Mucosa of rectum (tissue), 2 donors: ENCODE measurements around the gene BHLHE23.
A peak's percentile ranks its signal among the peaks of the same experiment; 100 is the strongest.

Experiments used
- H3K27ac ChIP-seq, 2 donors: one replicate each; pipeline ENCODE4 v1.7.0; 2013; ENCODE audit warnings: inconsistent platforms in 2 of 2, low read depth in 2 of 2, low read length in 2 of 2
- H3K27me3 ChIP-seq, 2 donors: one replicate each; pipeline ENCODE4 v1.7.0; 2013; ENCODE audit warnings: low read length in 2 of 2; ENCODE audit not compliant: control insufficient read depth in 2 of 2, insufficient read depth in 2 of 2
- H3K36me3 ChIP-seq, 2 donors: one replicate each; pipeline ENCODE4 v1.7.0; 2013; ENCODE audit warnings: low read length in 2 of 2; ENCODE audit not compliant: control insufficient read depth in 2 of 2, insufficient read depth in 2 of 2
- H3K4me1 ChIP-seq, 2 donors: one replicate each; pipeline ENCODE4 v1.7.0; 2013; ENCODE audit warnings: low read length in 2 of 2, mild to moderate bottlenecking in 1 of 2; ENCODE audit not compliant: control insufficient read depth in 2 of 2, insufficient read depth in 2 of 2
- H3K4me3 ChIP-seq, 2 donors: one replicate each; pipeline ENCODE4 v1.7.0; 2013; ENCODE audit warnings: low read length in 2 of 2
- H3K9ac ChIP-seq, 2 donors: one replicate each; pipeline ENCODE4 v1.7.0; 2013; ENCODE audit warnings: low read length in 2 of 2, low read depth in 1 of 2, mild to moderate bottlenecking in 1 of 2
- H3K9me3 ChIP-seq, 2 donors: one replicate each; pipeline ENCODE4 v1.7.0; 2013; ENCODE audit warnings: low read length in 2 of 2; ENCODE audit not compliant: control insufficient read depth in 2 of 2
- donor health status: healthy.
- donor health status: Normal muscosa, but diverticular disease.

Gene BHLHE23

DNA sequence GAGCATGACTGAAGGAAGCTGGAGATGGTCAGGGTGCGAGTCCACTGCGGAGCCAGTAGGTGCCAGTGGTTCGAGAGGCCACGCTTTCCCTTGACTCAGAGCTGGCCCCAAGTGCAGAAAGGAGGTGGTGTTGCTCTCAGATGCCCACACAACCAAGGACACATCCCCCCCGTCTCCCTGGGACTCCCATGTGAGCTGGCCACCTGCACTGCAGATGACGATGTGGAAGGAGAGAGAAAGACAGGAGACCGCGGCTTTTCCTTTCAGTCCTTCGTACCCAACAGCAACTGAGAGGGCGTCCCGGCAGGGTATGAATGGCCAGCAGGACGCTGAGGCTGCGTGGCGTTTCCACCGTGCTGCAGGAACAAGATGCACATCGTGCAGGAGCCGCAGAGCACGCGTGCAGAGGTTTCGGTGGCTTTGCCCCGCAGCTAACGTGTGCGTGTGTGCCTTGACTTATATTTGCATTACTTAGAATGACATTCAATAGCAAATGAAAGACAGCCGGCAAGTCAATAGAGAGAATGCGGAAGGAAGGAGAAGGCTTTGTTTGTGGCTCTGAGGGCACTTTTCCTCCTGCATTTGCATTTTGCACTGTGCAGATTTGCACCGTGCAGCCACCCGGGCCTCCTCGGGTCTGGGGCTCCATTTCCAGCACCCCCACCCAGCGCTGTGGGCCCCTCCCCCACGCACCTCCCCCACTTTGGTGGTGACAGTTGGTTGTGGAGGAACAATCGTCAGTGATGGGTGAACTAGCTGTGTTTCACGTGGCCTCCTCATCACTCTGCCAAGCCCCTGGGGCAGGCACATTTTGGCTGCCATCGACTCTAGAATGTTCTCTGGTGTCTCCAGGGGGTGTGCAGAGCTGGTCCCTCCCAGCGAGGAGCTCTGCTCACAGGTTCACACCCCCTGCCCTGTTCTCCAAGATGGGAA, 26.4 kb upstream of the BHLHE23 start:
- H3K27me3 ChIP-seq: peaks cover 9 to 20% of the 10 kb centered on the region in 2 donors
- H3K27ac ChIP-seq: no peak overlapping the region

DNA sequence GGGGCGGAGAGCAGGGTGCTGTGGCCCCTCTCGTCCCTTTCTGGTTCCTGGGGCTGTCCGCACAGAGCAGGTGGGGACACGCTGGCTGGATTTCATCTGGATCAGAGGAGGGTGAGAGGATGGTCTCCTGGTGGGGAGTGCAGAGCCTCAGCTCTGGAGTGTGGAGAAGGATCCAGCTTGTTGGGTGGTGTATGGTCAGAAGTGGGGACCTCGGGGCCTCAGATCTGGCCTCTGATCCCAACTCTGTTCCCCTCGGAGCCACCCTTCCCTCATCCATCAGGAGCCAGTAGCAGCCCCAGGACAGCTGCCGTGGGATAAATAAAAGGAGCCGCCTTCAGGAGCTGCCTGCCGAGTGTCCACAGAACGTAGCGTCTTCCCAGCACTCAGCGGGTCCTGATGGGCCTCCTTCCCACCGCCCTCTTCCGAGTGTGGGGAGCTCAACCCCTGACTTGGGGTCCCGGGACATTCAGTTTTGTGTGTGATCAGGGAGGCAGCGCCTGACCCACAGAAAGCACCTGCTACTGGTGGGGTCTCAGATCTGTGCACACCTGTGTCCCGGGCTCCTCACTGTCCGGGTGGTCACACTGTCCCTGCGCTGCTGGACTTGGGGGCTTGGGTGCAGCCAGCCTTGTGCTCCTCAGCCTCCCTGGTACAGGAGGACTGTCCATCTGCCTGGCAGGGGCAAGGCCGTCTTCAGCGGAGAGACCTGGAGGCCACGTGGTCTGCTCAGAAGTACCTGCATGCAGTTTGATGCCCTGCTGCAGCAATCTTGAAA, 25.4 kb upstream of the BHLHE23 start:
- H3K27me3 ChIP-seq: peaks cover 15 to 23% of the 10 kb centered on the region in 2 donors
- H3K27ac ChIP-seq: no peak overlapping the region
- no peak overlapping the region for H3K4me3 ChIP-seq

More for the DNA sequence above, 26.4 kb upstream of the BHLHE23 start:
- Histone ChIP-seq H3K4me1 (no peaks in the 10 kb centered on the region), H3K9ac (no peak overlapping the region), H3K9me3 (no peaks in the 10 kb centered on the region), H3K36me3 (no peaks in the 10 kb centered on the region), H3K4me3 (peak overlapping the region in 1 of 2 donors; percentile 26)

DNA sequence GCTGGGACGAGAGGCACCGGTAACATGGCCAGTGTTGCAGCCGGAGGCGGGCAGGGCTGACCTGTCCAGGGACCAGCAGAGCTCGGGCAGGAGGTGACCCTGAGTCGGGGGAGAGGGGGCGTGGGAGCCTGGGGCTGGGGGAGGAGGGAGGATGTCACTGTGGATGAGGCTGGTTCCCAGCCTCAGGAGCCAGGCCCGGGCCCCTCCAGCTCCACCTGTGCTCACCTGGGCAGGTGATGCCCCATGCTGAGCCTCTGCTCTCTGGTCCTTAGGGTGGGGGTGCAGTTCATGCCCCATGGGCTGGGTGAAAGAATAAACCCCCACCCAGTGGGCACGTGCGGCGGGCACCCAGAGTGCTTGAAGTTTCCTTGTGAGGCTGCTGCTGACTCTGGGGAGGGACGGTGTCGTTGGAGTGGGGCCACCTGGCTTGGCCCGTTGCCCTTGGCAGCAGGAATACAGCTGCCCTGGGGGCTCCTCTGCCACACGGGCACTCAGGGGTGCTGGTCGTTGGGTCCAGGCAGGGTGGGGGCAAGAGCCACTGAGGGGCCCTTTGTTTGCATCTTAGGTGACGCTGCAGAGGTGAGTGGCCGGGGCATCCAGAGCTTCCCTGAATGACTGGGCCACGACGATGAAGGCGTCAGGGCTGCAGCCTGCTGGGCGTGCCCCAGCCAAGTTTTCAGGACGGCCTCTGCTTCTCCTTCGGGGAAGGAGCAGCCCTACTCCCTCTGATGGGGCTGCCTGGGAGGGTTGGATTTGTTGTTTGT, 24.7 kb upstream of the BHLHE23 start:
- Histone ChIP-seq H3K9ac (no peak overlapping the region), H3K36me3 (no peaks in the 10 kb centered on the region), H3K4me3 (no peak overlapping the region), H3K4me1 (no peaks in the 10 kb centered on the region), H3K9me3 (no peaks in the 10 kb centered on the region), H3K27me3 (peaks cover 18 to 30% of the 10 kb centered on the region in 2 donors), H3K27ac (no peak overlapping the region)

More for the DNA sequence above, 25.4 kb upstream of the BHLHE23 start:
- no peaks in the 10 kb centered on the region for H3K36me3 ChIP-seq
- no peak overlapping the region for H3K9ac ChIP-seq
- no peaks in the 10 kb centered on the region for H3K9me3 ChIP-seq
- H3K4me1 ChIP-seq: no peaks in the 10 kb centered on the region

DNA sequence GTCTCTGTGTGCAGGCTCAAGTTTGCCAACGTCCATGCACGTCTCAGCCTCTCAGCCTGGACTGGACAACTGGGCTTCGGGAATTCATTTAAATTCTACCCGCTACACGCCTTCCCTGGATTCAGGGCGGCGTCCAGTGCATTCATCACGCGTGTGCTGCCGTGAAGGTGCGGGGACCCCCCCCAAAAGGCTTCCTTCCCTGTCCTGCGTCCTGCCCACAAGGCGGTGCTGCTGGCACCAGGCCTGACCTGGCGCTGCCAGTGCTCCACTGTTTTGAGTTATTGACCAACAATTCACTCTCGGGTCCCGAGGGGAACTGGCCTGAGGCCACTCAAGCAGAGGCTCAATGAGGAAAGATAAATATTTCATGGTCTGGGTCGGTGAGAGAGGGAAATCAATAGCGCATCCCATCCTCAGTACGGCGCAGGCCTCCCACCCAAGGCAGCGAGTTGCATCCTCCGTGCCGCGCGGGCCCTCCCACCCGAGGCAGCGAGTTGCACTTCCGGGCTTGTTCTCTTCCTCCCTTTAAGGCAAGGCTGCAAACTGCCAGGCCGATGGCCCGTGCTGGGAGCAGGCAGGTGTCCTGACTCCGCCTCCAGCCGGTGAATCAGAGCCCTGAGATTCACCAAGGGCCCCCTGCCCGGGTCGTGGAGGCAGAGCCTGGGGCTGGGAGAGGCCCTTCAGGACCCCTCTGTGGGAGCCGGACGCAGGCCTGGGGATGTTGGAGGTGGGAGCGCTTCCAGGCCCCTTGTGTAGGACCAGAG, 22.8 kb upstream of the BHLHE23 start:
- H3K9ac ChIP-seq: no peak overlapping the region
- no peaks in the 10 kb centered on the region for H3K36me3 ChIP-seq
- H3K4me1 ChIP-seq: peaks cover 0 to 4% of the 10 kb centered on the region in 2 donors
- H3K4me3 ChIP-seq: no peak overlapping the region
- H3K27ac ChIP-seq: no peak overlapping the region
- peaks cover 27 to 42% of the 10 kb centered on the region in 2 donors for H3K27me3 ChIP-seq
- no peaks in the 10 kb centered on the region for H3K9me3 ChIP-seq

GRCh38 chr20:63028461-63028921, 21.7 kb upstream of the BHLHE23 start:
- H3K27me3 ChIP-seq: peaks cover 32 to 43% of the 10 kb centered on the region in 2 donors
- no peaks in the 10 kb centered on the region for H3K9me3 ChIP-seq
- no peaks in the 10 kb centered on the region for H3K36me3 ChIP-seq
- H3K4me1 ChIP-seq: peaks cover 0 to 4% of the 10 kb centered on the region in 2 donors
- no peak overlapping the region for H3K4me3 ChIP-seq
- no peak overlapping the region for H3K9ac ChIP-seq
- H3K27ac ChIP-seq: no peak overlapping the region

DNA sequence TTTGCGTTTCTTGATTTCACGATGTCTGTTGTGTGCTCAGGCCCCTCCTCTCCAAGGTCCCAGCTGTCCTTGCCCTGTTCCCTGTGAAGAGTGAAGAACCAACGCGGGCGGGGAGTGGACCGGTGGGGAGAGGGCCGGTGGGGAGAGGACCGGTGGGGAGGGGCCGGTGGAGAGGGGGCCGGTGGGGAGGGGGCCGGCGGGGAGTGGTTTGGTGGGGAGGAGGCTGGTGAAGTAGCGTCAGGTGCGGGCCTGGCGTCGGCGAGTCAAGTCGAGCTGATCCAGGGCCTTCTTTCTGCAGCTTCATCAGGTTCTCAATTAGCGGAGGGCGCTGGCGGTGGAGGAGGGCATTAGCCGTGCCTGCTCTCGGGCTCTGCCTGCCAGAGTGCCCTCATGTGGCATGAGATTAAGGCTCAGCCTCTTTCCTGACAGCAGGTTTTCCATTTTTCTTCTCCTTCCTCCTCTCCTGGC, 21.2 kb upstream of the BHLHE23 start:
- H3K27ac ChIP-seq: no peak overlapping the region
- no peaks in the 10 kb centered on the region for H3K9me3 ChIP-seq
- no peaks in the 10 kb centered on the region for H3K36me3 ChIP-seq
- H3K27me3 ChIP-seq: peaks cover 34 to 41% of the 10 kb centered on the region in 2 donors
- no peak overlapping the region for H3K4me3 ChIP-seq
- H3K4me1 ChIP-seq: peaks cover 0 to 4% of the 10 kb centered on the region in 2 donors
- no peak overlapping the region for H3K9ac ChIP-seq

- Histone ChIP-seq H3K27ac (no peak overlapping the region), H3K4me1 (peaks cover 0 to 4% of the 10 kb centered on the region in 2 donors), H3K9ac (no peak overlapping the region), H3K27me3 (peaks cover 32 to 47% of the 10 kb centered on the region in 2 donors), H3K4me3 (no peak overlapping the region), H3K36me3 (no peaks in the 10 kb centered on the region), H3K9me3 (no peaks in the 10 kb centered on the region)
These were observed 20.6 kb upstream of the BHLHE23 start for GRCh38 chr20:63027221-63027921.

DNA sequence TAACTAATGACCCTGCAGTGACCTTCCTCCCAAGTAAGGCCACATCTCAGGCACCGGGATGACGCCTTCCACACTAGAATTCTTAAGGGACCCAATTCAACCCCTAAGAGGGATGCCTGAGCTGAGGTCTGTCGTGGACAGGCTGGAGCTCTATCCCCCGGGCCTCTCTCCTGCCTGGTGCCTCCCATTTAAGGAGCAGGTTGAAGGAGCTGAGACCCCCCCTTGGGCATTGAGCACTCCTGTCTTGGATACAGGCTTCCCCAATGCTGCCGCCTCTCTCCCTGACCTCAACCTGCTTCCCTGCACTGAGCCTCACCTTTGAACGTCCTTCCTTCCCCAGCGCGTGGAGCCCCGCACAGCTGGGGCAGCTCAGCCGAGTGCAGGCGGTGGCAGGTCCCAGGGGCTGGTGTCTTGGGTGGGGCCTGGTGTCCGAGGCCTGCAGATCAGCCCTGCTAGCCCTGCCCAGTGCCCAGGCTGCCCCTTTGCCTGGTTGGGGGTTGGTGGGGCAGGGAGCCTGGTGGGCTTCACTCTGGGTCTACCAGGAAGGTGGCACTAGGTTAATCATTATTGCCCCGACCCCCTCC, 19.9 kb upstream of the BHLHE23 start:
- Histone ChIP-seq H3K36me3 (no peaks in the 10 kb centered on the region), H3K9ac (no peak overlapping the region), H3K9me3 (no peaks in the 10 kb centered on the region), H3K4me1 (peaks cover 0 to 4% of the 10 kb centered on the region in 2 donors), H3K27me3 (peaks cover 28 to 45% of the 10 kb centered on the region in 2 donors), H3K27ac (no peak overlapping the region), H3K4me3 (no peak overlapping the region)
